ENCODE data around the gene RSRC1.

Gene RSRC1

DNA sequence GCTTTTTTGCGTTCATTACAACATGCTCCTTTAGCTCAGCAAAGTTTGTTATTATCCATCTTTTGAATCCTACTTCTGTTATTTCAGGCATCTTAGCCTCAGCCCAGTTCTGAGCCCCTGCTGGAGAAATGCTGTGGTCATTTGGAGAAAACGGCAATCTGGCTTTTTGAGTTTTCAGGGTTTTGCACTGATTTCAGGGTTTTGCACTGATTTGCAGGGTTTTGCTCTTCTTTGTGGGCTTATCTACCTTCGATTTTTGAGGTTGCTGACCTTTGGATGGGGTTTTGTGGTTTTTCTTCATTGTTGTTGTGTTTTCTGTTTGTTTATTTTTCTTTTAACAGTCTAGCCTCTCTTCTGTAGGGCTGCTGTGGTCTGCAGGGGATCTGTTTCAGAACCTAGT lies 137.4 kb downstream of the RSRC1 start:
- Histone ChIP-seq H3K4me1 (no peaks in the 10 kb centered on the region), H3K27me3 (ENCODE audit: control insufficient read depth, insufficient read depth, low read length) (no peaks in the 10 kb centered on the region), H3K9me3 (ENCODE audit: control insufficient read depth, low read length) (no peaks in the 10 kb centered on the region)

DNA sequence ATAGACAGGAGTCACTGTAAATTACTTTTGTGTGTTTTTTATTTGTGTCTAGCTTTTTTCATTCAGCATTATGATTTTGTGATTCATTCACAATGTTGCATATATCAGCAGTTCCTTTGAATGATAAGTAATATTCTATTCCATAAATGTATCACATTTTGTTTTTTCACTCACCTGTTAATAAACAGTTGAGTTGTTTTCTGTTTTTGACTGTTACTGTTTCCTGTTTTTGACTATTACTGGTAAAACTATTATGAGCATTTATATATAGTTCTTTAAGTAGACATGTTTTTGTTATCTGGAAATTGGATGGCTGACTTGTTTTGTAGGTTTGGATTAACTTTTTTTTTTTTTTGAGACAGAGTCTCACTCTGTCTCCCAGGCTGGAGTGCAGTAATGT lies 138.4 kb downstream of the RSRC1 start:
- Histone ChIP-seq H3K4me2 (ENCODE audit: low read length) (no peak overlapping the region), H3K36me3 (ENCODE audit: control insufficient read depth, insufficient read depth, low read length) (no peaks in the 10 kb centered on the region), H3K4me3 (ENCODE audit: low read depth, low read length) (no peak overlapping the region), H3K9ac (no peak overlapping the region), H2AFZ (no peak overlapping the region), H3K79me2 (no peaks in the 10 kb centered on the region), H3K27ac (no peak overlapping the region), H3K27me3 (ENCODE audit: control insufficient read depth, insufficient read depth, low read length) (no peaks in the 10 kb centered on the region), H3K4me1 (no peaks in the 10 kb centered on the region), H3K9me3 (ENCODE audit: control insufficient read depth, low read length) (no peaks in the 10 kb centered on the region)
- TF ChIP-seq CTCF (IDR thresholded peaks at IDR 0.05), result no peak

More for the DNA sequence above, 137.4 kb downstream of the RSRC1 start:
- TF ChIP-seq CTCF (IDR thresholded peaks at IDR 0.05), result no peak
- Histone ChIP-seq H3K9ac (no peak overlapping the region), H3K4me3 (ENCODE audit: low read depth, low read length) (no peak overlapping the region), H3K79me2 (no peaks in the 10 kb centered on the region), H3K27ac (no peak overlapping the region), H3K36me3 (ENCODE audit: control insufficient read depth, insufficient read depth, low read length) (no peaks in the 10 kb centered on the region), H2AFZ (no peak overlapping the region), H3K4me2 (ENCODE audit: low read length) (no peak overlapping the region)

DNA sequence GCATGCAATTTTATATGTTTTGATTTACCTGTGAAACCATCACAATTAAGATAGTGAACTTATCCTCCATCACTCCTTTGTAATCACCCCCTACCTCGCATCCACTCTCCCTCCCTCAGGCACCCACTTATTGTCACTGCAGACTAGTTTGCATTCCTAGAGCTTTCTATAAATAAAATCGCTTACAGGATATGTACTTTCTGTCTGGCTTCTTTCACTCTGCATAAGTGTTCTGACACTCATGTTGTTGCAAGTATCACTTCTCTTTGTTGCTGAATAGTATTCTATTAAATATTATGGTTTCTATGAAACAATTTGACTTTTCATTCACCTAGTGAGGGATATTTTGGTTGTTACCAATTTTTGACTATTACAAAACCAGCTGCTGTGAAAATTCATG lies 139.3 kb downstream of the RSRC1 start:
- H3K27me3 ChIP-seq (ENCODE audit: control insufficient read depth, insufficient read depth, low read length), result no peaks in the 10 kb centered on the region
- no peak overlapping the region for H3K4me3 ChIP-seq (ENCODE audit: low read depth, low read length)
- no peaks in the 10 kb centered on the region for H3K4me1 ChIP-seq
- H3K9ac ChIP-seq, result no peak overlapping the region
- no peaks in the 10 kb centered on the region for H3K79me2 ChIP-seq
- H3K9me3 ChIP-seq (ENCODE audit: control insufficient read depth, low read length), result no peaks in the 10 kb centered on the region
- no peak overlapping the region for H2AFZ ChIP-seq
- TF ChIP-seq CTCF (IDR thresholded peaks at IDR 0.05), result no peak
- H3K27ac ChIP-seq, result no peak overlapping the region
- no peaks in the 10 kb centered on the region for H3K36me3 ChIP-seq (ENCODE audit: control insufficient read depth, insufficient read depth, low read length)
- no peak overlapping the region for H3K4me2 ChIP-seq (ENCODE audit: low read length)

GRCh38 chr3:158258619-158259018 lies 148.7 kb downstream of the RSRC1 start:
- no peak overlapping the region for H3K27ac ChIP-seq
- no peak overlapping the region for H2AFZ ChIP-seq
- H3K4me2 ChIP-seq (ENCODE audit: low read length), result no peak overlapping the region
- H3K4me3 ChIP-seq (ENCODE audit: low read depth, low read length), result no peak overlapping the region
- no peak for TF ChIP-seq CTCF (IDR thresholded peaks at IDR 0.05)
- no peaks in the 10 kb centered on the region for H3K27me3 ChIP-seq (ENCODE audit: control insufficient read depth, insufficient read depth, low read length)
- no peaks in the 10 kb centered on the region for H3K4me1 ChIP-seq
- no peaks in the 10 kb centered on the region for H3K36me3 ChIP-seq (ENCODE audit: control insufficient read depth, insufficient read depth, low read length)
- no peaks in the 10 kb centered on the region for H3K9me3 ChIP-seq (ENCODE audit: control insufficient read depth, low read length)
- H3K9ac ChIP-seq, result no peak overlapping the region
- no peaks in the 10 kb centered on the region for H3K79me2 ChIP-seq

GRCh38 chr3:158260392-158260791 lies 150.5 kb downstream of the RSRC1 start:
- Histone ChIP-seq H3K4me1 (no peaks in the 10 kb centered on the region), H3K9me3 (ENCODE audit: control insufficient read depth, low read length) (no peaks in the 10 kb centered on the region), H3K79me2 (no peaks in the 10 kb centered on the region), H3K27ac (no peak overlapping the region), H3K4me2 (ENCODE audit: low read length) (no peak overlapping the region), H3K4me3 (ENCODE audit: low read depth, low read length) (no peak overlapping the region), H3K9ac (no peak overlapping the region), H2AFZ (no peak overlapping the region), H3K27me3 (ENCODE audit: control insufficient read depth, insufficient read depth, low read length) (no peaks in the 10 kb centered on the region), H3K36me3 (ENCODE audit: control insufficient read depth, insufficient read depth, low read length) (no peaks in the 10 kb centered on the region)
- no peak for TF ChIP-seq CTCF (IDR thresholded peaks at IDR 0.05)

Measured in parathyroid adenoma (tissue), 2 donors.